HT1080 (cell line): ENCODE data around the gene MAP3K19. TPM values are rescaled to one million over a fixed set of nuclear protein-coding genes. Genes with fewer than 3 reads are reported as not detected.
"Not testable (repeated sequence)": the region's sequence is repeated elsewhere in the genome, so short reads cannot be mapped to it uniquely, and the experiment has no call there.

ENCODE experiments used
- DNase-seq: peaks from one replicate; pipeline ENCODE4 v3.0.0-alpha.2; 2015; ENCODE audit warnings: low read depth
- total RNA-seq: library from RNA; depleted of rRNA; stranded (reverse); fragments of >200 nt; shearing (Covaris generic); gene quantifications from 2 replicates; pipeline ENCODE4 v1.2.3, GENCODE V29; 2014

The MAP3K19 gene
- total RNA-seq, 1 experiment from 2014 or later = not detected

DNA sequence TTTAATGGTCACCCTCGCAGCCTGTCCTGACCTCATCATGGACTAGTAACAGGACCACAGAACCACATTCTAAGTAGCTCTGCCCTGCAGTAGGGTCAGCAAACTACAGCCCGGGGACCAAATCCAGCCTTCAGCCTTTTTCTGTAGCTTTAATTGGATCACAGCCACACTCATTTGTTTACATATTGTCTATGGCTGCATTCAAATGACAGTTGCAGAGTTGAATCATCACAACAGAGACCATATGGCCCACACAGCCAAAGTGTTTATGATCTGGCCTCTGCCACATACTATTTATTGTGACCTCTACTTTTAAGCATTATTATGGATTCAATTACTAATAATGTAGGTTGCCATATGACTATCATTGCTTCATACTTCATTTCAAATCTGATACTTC, 47.7 kb downstream of the MAP3K19 start:
- no peak for DNase-seq

GRCh38 chr2:134988994-134989605, 58.1 kb downstream of the MAP3K19 start:
- DNase-seq = no peak

- DNase-seq = no peak
Measured at GRCh38 chr2:134985061-134985460, 62.2 kb downstream of the MAP3K19 start.

DNA sequence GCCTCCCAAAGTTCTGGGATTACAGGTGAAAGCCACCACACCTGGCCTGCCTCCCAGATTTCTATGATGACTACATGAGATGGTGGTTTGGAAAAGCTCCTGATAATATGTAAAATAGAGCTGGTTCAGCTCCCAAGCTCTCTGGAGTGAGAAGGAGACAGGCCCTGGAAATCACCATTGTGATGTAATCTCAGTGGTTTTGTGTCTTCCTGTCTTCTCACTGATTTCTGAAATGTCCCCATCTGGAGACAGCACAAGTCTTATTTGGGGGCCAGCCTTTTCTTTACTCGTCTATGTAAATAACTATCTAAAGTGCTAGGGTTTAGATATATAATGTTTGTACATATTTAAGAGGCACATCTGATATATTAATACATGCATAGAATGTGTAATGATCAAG, 64.6 kb downstream of the MAP3K19 start:
- no peak for DNase-seq

GRCh38 chr2:134980639-134981038, 66.6 kb downstream of the MAP3K19 start:
- DNase-seq = no peak

DNA sequence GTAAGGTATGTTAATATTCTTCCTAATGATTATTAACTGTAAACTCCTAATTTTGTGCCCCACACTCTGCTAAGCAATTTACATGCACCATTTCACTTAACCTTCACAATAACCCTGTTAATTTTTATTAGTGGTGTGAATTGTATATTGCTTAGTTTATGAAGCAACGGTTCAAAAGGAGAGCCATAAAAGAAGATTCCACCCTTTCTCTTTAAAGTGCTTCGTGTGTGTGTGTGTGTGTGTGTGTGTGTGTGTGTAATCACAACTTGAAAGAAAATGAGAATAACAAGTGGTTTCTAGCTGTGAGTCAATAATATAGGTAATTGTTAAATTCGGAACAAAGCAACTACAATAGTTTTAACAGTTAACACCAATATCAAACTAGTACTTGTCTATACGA, 68.0 kb downstream of the MAP3K19 start:
- DNase-seq = no peak

GRCh38 chr2:134977104-134977503, 70.1 kb downstream of the MAP3K19 start:
- DNase-seq = not testable (repeated sequence)

DNA sequence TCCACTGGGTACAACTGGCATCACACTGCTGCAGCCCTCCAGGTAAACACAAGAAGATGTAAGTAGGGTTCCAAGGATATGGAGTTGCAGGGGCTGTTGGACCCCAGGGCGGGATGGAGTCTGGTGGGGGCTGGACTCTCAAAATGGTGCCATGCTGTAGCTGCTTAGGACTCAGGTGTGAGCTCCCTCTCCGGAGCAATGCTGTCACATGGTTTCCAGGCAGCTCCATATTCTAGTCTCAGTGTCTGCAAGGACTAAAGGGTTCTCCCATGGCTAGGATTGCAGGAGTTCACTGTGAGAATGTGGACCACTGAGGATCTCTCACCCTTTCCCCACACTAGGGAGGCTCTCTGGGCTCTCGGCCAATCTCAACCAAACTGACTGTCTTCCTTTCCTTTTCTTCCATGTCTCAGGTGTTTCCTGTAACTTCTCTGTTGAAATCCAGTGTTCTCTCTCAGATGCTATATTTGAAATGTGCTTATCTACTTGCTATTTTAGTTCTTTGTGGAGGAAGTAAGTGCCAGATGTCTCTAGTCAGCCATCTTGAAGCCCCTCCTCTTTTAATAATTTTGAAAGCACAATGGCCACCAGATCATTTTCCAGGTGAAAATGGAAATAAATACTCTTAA, 71.1 kb downstream of the MAP3K19 start:
- no peak for DNase-seq

- no peak for DNase-seq
Measured at GRCh38 chr2:134975281-134976009, 71.8 kb downstream of the MAP3K19 start.

DNA sequence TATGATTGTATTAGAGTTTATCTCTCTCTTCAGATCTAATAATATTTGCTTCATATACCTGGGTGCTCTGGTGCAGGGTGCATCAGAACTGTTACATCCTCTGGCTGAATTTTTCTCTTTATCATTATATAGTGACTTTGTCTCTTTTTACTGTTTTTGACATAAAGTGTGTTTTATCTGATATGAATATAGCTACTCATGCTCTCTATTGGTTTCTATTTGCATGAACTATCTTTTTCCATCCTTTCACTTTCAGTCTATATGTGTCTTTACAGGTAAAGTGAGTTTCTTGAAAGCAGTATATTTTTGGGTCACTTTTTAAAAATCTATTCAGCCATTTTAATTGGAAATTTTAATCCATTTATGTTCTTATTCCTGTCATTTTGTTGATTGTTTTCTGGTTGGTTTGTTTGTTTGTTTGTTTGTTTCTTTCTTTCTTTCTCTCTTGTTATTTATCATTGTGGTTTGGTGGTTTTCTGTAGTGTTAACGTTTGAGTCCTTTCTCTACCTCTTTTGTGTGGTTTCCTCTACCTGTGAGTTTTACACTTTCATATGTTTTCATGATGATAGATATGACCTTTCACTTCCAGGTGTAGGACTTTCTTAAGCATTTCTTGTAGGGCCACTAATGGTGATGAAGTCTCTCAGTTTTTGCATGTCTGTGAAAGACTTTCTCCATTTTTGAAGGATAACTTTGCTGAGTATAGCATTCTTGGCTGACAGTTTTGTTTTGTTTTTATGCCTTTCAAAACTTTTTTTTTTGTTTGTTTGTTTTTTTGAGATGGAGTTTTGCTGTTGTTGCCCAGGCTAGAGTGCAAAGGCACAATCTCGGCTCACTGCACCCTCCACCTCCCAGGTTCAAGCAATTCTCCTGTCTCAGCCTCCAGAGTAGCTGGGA, 73.8 kb downstream of the MAP3K19 start:
- DNase-seq = no peak

GRCh38 chr2:134967166-134967565, 80.1 kb downstream of the MAP3K19 start:
- DNase-seq = not testable (repeated sequence)

DNA sequence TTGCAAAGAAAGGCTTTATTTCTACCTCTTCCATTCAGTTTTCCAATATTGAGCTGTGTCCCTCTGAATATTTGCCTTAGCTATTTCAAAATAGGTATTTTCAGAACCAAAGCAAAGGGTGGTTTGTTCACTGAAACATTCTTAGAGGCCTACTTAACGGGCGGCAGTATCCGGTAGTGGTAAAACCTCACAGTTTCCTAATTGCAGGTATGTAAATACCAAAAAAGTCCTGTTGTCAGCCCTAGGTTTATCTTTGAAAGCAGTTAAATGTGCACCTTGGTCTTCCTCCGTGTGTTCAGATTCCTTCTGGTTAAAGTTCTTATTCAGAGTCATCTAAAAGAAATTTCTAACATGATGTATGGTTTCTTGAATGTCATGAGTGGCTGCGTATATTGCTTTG, 89.8 kb downstream of the MAP3K19 start:
- DNase-seq = no peak

DNA sequence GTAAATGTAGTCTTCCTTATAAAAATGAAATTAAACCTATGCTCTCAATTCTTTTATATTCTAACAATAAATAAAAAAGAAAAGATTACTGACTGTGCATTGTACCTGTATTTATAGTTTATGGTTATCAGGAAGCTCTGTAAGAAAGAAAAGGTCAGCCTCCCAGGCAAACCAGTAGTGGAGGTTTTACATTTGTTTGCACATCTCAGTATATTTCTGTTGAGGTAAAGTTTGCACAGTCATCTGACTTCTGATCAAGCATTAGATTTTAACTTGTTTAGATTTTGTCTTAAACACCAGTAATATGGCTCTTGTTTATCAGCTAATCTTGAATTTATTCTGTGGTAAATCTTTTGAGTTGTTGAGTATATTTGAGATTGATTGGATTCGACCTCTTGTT, 91.5 kb downstream of the MAP3K19 start:
- no peak for DNase-seq

DNA sequence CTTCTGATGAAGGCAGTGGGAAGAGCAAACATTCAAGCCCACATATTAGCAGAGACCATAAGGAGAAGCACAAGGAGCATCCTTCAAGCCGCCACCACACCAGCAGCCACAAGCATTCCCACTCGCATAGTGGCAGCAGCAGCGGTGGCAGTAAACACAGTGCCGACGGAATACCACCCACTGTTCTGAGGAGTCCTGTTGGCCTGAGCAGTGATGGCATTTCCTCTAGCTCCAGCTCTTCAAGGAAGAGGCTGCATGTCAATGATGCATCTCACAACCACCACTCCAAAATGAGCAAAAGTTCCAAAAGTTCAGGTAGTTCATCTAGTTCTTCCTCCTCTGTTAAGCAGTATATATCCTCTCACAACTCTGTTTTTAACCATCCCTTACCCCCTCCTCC, 93.2 kb downstream of the MAP3K19 start:
- DNase-seq = no peak

DNA sequence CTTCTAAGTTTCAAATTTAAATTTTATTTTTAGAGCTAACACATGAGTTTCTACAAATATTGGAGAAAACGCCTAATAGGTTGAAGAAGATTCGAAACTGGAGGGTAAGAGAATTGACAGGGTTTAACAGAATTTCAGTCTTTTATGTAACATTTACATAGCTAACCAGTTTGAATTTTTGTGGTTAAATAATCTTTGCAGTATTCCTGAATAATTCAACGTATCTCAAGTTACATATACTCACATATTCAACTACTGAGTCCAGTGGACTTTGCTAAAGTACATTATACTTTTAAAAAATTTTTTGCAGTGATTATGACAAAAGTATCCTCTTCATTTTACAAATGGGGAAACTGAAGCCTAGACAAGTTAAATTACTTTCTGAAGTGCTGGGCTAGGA, 94.6 kb downstream of the MAP3K19 start:
- no peak for DNase-seq

- no peak for DNase-seq
Measured at GRCh38 chr2:134950886-134951285, 96.4 kb downstream of the MAP3K19 start.

GRCh38 chr2:134949981-134950708, 97.1 kb downstream of the MAP3K19 start:
- no peak for DNase-seq

DNA sequence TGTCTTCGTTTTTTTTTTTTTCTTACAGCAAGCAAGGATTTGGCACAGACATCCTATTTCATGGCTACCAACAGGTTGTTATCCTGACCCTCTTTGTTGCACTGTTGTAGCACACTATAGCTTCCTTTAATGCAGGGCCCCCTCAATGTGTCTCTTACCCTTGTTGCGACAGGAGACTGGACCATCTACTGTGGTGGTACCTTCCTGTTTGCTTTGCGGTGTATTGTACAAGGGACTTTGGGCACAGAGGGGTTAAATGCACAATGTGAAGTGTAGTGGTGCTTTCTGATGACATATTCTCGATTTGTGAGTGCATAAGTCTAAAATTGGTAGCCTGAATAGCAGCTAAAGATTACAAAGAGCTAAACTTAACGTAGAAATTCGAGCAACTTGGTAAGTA, 101.2 kb downstream of the MAP3K19 start:
- DNase-seq = no peak

- no peak for DNase-seq
Measured at GRCh38 chr2:134944975-134945374, 102.3 kb downstream of the MAP3K19 start.

- DNase-seq = no peak
Measured at GRCh38 chr2:134943540-134943939, 103.7 kb downstream of the MAP3K19 start.

DNA sequence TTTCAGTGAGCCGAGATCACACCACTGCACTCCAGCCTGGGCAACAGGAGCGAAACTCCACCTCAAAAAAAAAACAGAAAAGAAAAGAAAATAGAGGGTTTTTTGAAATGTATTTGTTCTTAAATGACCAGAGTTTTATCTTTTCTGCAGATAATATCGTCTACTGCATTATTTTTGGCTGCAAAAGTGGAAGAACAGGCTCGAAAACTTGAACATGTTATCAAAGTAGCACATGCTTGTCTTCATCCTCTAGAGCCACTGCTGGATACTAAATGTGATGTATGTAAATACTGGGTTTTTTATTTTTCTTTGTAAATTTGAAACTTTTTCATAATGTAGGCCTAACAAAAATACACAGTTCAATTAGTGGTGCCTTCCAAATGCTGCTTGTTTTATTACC, 110.6 kb downstream of the MAP3K19 start:
- DNase-seq = no peak
